Endothelial cell of umbilical vein (primary cell): ENCODE results near the gene HOXC13. TPM values are rescaled to one million over a fixed set of nuclear protein-coding genes. Genes with fewer than 3 reads are reported as not detected.

Experiments used
- BruUV-seq: library from RNA; stranded (reverse); fragments of 400-500 nt; replicated peaks from 2 replicates; lab custom pipeline; 2021; lab: Mats Ljungman, UMichigan
- CTCF ChIA-PET: fragments of 300-600, 350-600 bp; sonication (Branson Sonifier 250); formaldehyde crosslinking; loops from one replicate; lab custom pipeline; 2021; ENCODE audit warnings: antibody characterized with exemption, inconsistent platforms; lab: Charles Lee
- POLR2A ChIA-PET: fragments of 300-600, 350-600 bp; sonication (Branson Sonifier 250); formaldehyde crosslinking; loops from one replicate; lab custom pipeline; 2021; ENCODE audit warnings: antibody characterized with exemption, inconsistent platforms; lab: Charles Lee
- DNase-seq: peaks from one replicate; pipeline ENCODE4 v3.0.0-alpha.2; 2011; ENCODE audit warnings: low read depth, low spot score
- FAIRE-seq: peaks from 2 replicates; lab custom pipeline; 2011; peaks lifted over from hg19 to GRCh38; lab: Jason Lieb, UNC
- H2AFZ ChIP-seq: 2 replicates; pipeline ENCODE4 v1.6.0; 2012; ENCODE audit warnings: low read depth, low read length, control low read depth, inconsistent platforms
- H3K27ac ChIP-seq: 2 replicates; pipeline ENCODE4 v1.5.1; 2011; ENCODE audit warnings: low read depth, mild to moderate bottlenecking, control low read depth, low read length, moderate library complexity; ENCODE audit not compliant: insufficient read depth
- H3K27me3 ChIP-seq, 2 experiments: 2 replicates each; pipeline versions ENCODE4 v1.6.0 to v1.6.1; 2011; ENCODE audit warnings: low read length in 2 of 2, mixed read lengths in 1 of 2; ENCODE audit not compliant: control insufficient read depth in 2 of 2, insufficient read depth in 2 of 2
- H3K36me3 ChIP-seq, 2 experiments: 2 replicates in 1 of 2; 3 replicates in 1 of 2; pipeline ENCODE4 v1.5.1; 2011; ENCODE audit warnings: low read length in 2 of 2, mild to moderate bottlenecking in 1 of 2, moderate library complexity in 1 of 2; ENCODE audit not compliant: control insufficient read depth in 2 of 2, insufficient read depth in 2 of 2; ENCODE audit errors: extremely low read depth in 1 of 2
- H3K4me1 ChIP-seq: 3 replicates; pipeline ENCODE4 v1.5.1; 2011; ENCODE audit warnings: mild to moderate bottlenecking, low read length; ENCODE audit not compliant: control insufficient read depth, insufficient read depth; ENCODE audit errors: extremely low read depth
- H3K4me2 ChIP-seq: 2 replicates; pipeline ENCODE4 v1.6.1; 2011; ENCODE audit warnings: low read length, control low read depth, mixed read lengths; ENCODE audit not compliant: insufficient read depth
- H3K4me3 ChIP-seq, 3 experiments: fragments of 200-600 bp in 1 of 3; sonication (generic), shearing (Covaris generic) in 1 of 3; replicated peaks in 1 of 3; 2 replicates each; pipeline ENCODE4 v1.5.1; 2011 to 2016; ENCODE audit warnings: control low read depth in 3 of 3, low read length in 3 of 3, mild to moderate bottlenecking in 2 of 3, inconsistent platforms in 1 of 3, low read depth in 1 of 3, moderate library complexity in 1 of 3; ENCODE audit not compliant: insufficient read depth in 1 of 3
- H3K79me2 ChIP-seq: 2 replicates; pipeline ENCODE4 v1.6.0; 2012; ENCODE audit warnings: low read length, inconsistent platforms; ENCODE audit not compliant: control insufficient read depth, insufficient read depth
- H3K9ac ChIP-seq: replicated peaks from 2 replicates; pipeline ENCODE3; 2011; ENCODE audit warnings: low read length, control low read depth; ENCODE audit not compliant: insufficient read depth; ENCODE audit errors: extremely low read depth
- H3K9me1 ChIP-seq: replicated peaks from 3 replicates; pipeline ENCODE4 v1.6.0; 2011; ENCODE audit warnings: mild to moderate bottlenecking, low read length; ENCODE audit not compliant: control insufficient read depth, insufficient read depth; ENCODE audit errors: extremely low read depth
- H3K9me3 ChIP-seq: replicated peaks from 2 replicates; pipeline ENCODE4 v1.5.1; 2012; ENCODE audit warnings: low read length, inconsistent platforms; ENCODE audit not compliant: control insufficient read depth, insufficient read depth
- H4K20me1 ChIP-seq: replicated peaks from 2 replicates; pipeline ENCODE3; 2011; ENCODE audit warnings: mild to moderate bottlenecking, low read length; ENCODE audit not compliant: control insufficient read depth, insufficient read depth; ENCODE audit errors: extremely low read depth
- EZH2 ChIP-seq: IDR thresholded peaks from 2 replicates; pipeline ENCODE4 v1.6.1; 2012; ENCODE audit warnings: borderline replicate concordance, low read depth, mild to moderate bottlenecking, moderate library complexity, low read length, inconsistent platforms; ENCODE audit not compliant: severe bottlenecking
- FOS ChIP-seq: IDR thresholded peaks from 2 replicates; pipeline ENCODE4 v1.6.1; 2011; ENCODE audit warnings: mild to moderate bottlenecking, low read length, moderate library complexity, borderline replicate concordance; ENCODE audit not compliant: insufficient read depth
- GATA2 ChIP-seq: IDR thresholded peaks from 2 replicates; pipeline ENCODE4 v1.7.0; 2011; ENCODE audit warnings: low read depth, mild to moderate bottlenecking, moderate library complexity, mixed read lengths, low read length; ENCODE audit not compliant: insufficient read length, insufficient read depth
- JUN ChIP-seq: IDR thresholded peaks from 2 replicates; pipeline ENCODE4 v1.6.1; 2011; ENCODE audit warnings: borderline replicate concordance, low read depth; ENCODE audit not compliant: insufficient read length, insufficient read depth
- MAX ChIP-seq: IDR thresholded peaks from 2 replicates; pipeline ENCODE4 v1.6.1; 2011; ENCODE audit not compliant: insufficient read depth, insufficient read length
- MYC ChIP-seq: IDR thresholded peaks from one replicate; pipeline ENCODE4 v1.6.1; 2011; ENCODE audit warnings: mild to moderate bottlenecking, low read depth, low read length
- POLR2A ChIP-seq: IDR thresholded peaks from 2 replicates; pipeline ENCODE4 v1.6.1; 2012; ENCODE audit warnings: low read depth, mild to moderate bottlenecking, control low read depth, low read length
- POLR2AphosphoS5 ChIP-seq: IDR thresholded peaks from 2 replicates; pipeline ENCODE4 v1.6.1; 2012; ENCODE audit warnings: low read depth, mild to moderate bottlenecking, control low read depth, low read length, moderate library complexity; ENCODE audit not compliant: insufficient read depth
- dilution Hi-C: fragments of 300-500 bp; cut with MboI; formaldehyde crosslinking; loops from one replicate; pipeline ENCODE4 v1.15.0; 2019; ENCODE audit warnings: low sequenced_read_pairs; ENCODE audit not compliant: extremely low pct_ligation_motif_present
- intact Hi-C: fragments of 100-400 bp; cut with micrococcal nuclease; formaldehyde crosslinking; loops from one replicate; pipeline ENCODE4 v1.10.0; 2022
- polyA plus RNA-seq, 4 experiments: library from polyadenylated mRNA; depleted of rRNA in 3 of 4; stranded (reverse) in 3 of 4; unstranded in 1 of 4; fragments of >200 nt; gene quantifications; 2 replicates each; pipeline versions ENCODE4 v1.2.1 to v1.2.3, GENCODE V29; 2011 to 2012; ENCODE audit warnings: missing spikeins in 1 of 4
- total RNA-seq: library from RNA; stranded (reverse); gene quantifications from 2 replicates; pipeline ENCODE4 v1.2.3, GENCODE V29; 2021
- TF ChIP-seq, protein P1 (sequence below), 2 donors: IDR thresholded peaks; 1 replicate in 1 of 2; 2 replicates in 1 of 2; pipeline ENCODE4 v1.5.1; 2011; ENCODE audit warnings: low read length in 2 of 2, mild to moderate bottlenecking in 2 of 2, moderate library complexity in 2 of 2, control low read depth in 1 of 2, inconsistent platforms in 1 of 2, low read depth in 1 of 2; ENCODE audit not compliant: insufficient read depth in 1 of 2; ENCODE audit errors: extremely low read depth in 1 of 2

The HOXC13 gene
- total and polyA plus RNA-seq, 2 donors (not counting 3 experiments of a cell fraction or from before 2014, with no cell fraction given) = not detected

DNA sequence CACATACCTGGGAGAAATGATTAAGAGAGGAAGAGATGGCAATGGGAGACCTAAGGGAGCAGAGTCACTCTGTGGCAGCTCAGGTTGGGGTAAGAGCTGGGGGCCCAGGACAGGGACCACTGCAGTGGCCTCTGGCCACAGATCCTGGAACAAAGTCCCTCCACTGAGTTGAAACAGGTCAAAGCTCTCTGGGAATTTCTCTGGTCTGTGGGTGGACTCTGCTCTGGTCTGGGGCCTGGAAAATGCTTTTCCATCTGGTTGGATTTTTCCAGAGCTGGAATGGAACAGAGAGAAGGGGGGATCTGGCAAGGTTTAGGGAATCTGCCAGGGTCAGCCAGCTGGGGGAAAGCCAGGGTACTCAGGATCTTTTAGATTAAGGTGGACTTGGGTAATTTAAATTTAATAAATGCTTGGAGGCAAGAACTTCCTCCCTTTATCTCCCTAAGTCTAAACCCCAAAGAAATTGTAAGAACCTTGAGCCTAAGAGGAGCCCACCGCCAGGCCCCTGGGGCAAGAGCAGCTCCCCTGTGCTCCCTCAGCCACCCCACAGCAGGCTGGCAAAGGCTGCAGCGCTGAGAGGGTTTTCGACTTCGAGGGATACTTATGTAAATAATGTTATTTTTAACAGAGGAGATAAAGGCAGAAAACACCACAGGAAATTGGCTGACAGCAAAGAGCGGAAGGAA is 50.1 kb downstream of the HOXC13 start:
- dilution Hi-C loops = no loop called here
- POLR2A ChIA-PET = no interaction called here
- Histone ChIP-seq H3K4me2 (no peak overlapping the region), H3K9me3 (no peaks in the 10 kb centered on the region), H3K9ac (no peak overlapping the region), H3K4me1 (no peaks in the 10 kb centered on the region), H3K36me3 (no peaks in the 10 kb centered on the region), H3K27me3 (peaks cover 89 to 92% of the 10 kb centered on the region in 2 experiments), H4K20me1 (no peaks in the 10 kb centered on the region), H3K9me1 (no peaks in the 10 kb centered on the region), H2AFZ (no peak overlapping the region), H3K27ac (no peak overlapping the region), H3K79me2 (no peaks in the 10 kb centered on the region), H3K4me3 (no peak overlapping the region)
- no peak for FAIRE-seq
- no peak for TF ChIP-seq GATA2
- no peak for TF ChIP-seq POLR2AphosphoS5
- TF ChIP-seq EZH2 = no peak
- no peak for TF ChIP-seq MYC
- TF ChIP-seq POLR2A = no peak
- TF ChIP-seq, protein P1, sequence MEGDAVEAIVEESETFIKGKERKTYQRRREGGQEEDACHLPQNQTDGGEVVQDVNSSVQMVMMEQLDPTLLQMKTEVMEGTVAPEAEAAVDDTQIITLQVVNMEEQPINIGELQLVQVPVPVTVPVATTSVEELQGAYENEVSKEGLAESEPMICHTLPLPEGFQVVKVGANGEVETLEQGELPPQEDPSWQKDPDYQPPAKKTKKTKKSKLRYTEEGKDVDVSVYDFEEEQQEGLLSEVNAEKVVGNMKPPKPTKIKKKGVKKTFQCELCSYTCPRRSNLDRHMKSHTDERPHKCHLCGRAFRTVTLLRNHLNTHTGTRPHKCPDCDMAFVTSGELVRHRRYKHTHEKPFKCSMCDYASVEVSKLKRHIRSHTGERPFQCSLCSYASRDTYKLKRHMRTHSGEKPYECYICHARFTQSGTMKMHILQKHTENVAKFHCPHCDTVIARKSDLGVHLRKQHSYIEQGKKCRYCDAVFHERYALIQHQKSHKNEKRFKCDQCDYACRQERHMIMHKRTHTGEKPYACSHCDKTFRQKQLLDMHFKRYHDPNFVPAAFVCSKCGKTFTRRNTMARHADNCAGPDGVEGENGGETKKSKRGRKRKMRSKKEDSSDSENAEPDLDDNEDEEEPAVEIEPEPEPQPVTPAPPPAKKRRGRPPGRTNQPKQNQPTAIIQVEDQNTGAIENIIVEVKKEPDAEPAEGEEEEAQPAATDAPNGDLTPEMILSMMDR (IDR thresholded peaks at IDR 0.05; ENCODE audit: extremely low read depth in 1 of 2, insufficient read depth in 1 of 2, low read depth in 1 of 2, low read length in 2 of 2) = no peak
- TF ChIP-seq JUN = no peak
- no peak for TF ChIP-seq FOS
- no peak for TF ChIP-seq MAX
- CTCF ChIA-PET = interaction anchor here (0.6 to 2.6 kb wide), 8 partner anchors 11 to 220 kb away, joined by 3 to 8 read pairs (median 4); partner anchors contain the start of gene HOXC9
- intact Hi-C loops = loop anchor here (2.0 to 5.0 kb wide), 2 partner anchors 198 to 286 kb away; no protein-coding TSS in a partner anchor
- no peak for DNase-seq
- no TSS peak for BruUV-seq
